ENCODE measurements around the gene ST3GAL3.

- TF ChIP-seq, protein P1, sequence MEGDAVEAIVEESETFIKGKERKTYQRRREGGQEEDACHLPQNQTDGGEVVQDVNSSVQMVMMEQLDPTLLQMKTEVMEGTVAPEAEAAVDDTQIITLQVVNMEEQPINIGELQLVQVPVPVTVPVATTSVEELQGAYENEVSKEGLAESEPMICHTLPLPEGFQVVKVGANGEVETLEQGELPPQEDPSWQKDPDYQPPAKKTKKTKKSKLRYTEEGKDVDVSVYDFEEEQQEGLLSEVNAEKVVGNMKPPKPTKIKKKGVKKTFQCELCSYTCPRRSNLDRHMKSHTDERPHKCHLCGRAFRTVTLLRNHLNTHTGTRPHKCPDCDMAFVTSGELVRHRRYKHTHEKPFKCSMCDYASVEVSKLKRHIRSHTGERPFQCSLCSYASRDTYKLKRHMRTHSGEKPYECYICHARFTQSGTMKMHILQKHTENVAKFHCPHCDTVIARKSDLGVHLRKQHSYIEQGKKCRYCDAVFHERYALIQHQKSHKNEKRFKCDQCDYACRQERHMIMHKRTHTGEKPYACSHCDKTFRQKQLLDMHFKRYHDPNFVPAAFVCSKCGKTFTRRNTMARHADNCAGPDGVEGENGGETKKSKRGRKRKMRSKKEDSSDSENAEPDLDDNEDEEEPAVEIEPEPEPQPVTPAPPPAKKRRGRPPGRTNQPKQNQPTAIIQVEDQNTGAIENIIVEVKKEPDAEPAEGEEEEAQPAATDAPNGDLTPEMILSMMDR (IDR thresholded peaks at IDR 0.05), result no peak
- no peak for TF ChIP-seq POLR2A (IDR thresholded peaks at IDR 0.05)
These were observed 47.6 kb downstream of the ST3GAL3 start for GRCh38 chr1:43754892-43755291.

Data from vagina (tissue), 2 donors.